HCT116 (cell line): Measurements from ENCODE around the gene PAIP1. TPM values are rescaled to one million over a fixed set of nuclear protein-coding genes. Genes with fewer than 3 reads are reported as not detected.

Experiments used
- ATAC-seq: fragments of 200-7000 bp; cut with Tn5 transposase; 2 replicates; pipeline ENCODE4 v1.9.1; 2020; ENCODE audit warnings: mild to moderate bottlenecking, moderate library complexity
- BruUV-seq: library from RNA; stranded (reverse); fragments of 400-500 nt; replicated peaks from 2 replicates; lab custom pipeline; 2021; lab: Mats Ljungman, UMichigan
- CTCF ChIA-PET: fragments of 300-600 bp; sonication (Branson Sonifier 250); formaldehyde crosslinking; loops from one replicate; lab custom pipeline; 2021; ENCODE audit warnings: antibody characterized with exemption; lab: Charles Lee
- POLR2A ChIA-PET: fragments of 300-600, 350-600 bp; sonication (Branson Sonifier 250); formaldehyde crosslinking; loops from one replicate; lab custom pipeline; 2021; ENCODE audit warnings: antibody characterized with exemption; lab: Charles Lee
- RAD21 ChIA-PET, 2 experiments: fragments of 300-600 bp; sonication (Branson Sonifier 250); formaldehyde crosslinking; loops; one replicate each; lab custom pipeline; 2023; ENCODE audit warnings: low total read pairs in 2 of 2; ENCODE audit not compliant: uncharacterized antibody in 2 of 2, unreplicated experiment in 2 of 2, low non-redundant PET in 1 of 2; lab: Charles Lee
- DNase-seq: peaks from one replicate; pipeline ENCODE4 v3.0.0-alpha.2; 2010; ENCODE audit warnings: low read depth, low spot score
- H2AFZ ChIP-seq: fragments of 200-600 bp; shearing (Covaris generic), sonication (generic); 2 replicates; pipeline ENCODE4 v1.6.1; 2017; ENCODE audit warnings: low read depth, mixed run types, mixed read lengths, antibody characterized with exemption, low read length; ENCODE audit not compliant: poor library complexity, severe bottlenecking
- H3K27ac ChIP-seq: 2 replicates; pipeline ENCODE4 v1.5.1; 2012; ENCODE audit warnings: low read depth, low read length
- H3K27me3 ChIP-seq: fragments of 200-600 bp; sonication (generic); 2 replicates; pipeline ENCODE4 v1.6.1; 2016; ENCODE audit warnings: mixed run types, low read length, mixed read lengths; ENCODE audit not compliant: insufficient read depth
- H3K36me3 ChIP-seq, 2 experiments: fragments of 200-500 bp in 1 of 2; fragments of 200-600 bp in 1 of 2; sonication (Bioruptor generic) in 1 of 2; sonication (generic) in 1 of 2; 2 replicates each; pipeline versions ENCODE4 v1.5.1 to v1.6.1; 2014 to 2016; ENCODE audit warnings: low read length in 2 of 2, inconsistent platforms in 1 of 2, mixed read lengths in 1 of 2, mixed run types in 1 of 2; ENCODE audit not compliant: insufficient read depth in 2 of 2, control insufficient read depth in 1 of 2
- H3K4me1 ChIP-seq, 2 experiments: fragments of 200-600 bp in 1 of 2; sonication (generic) in 1 of 2; 2 replicates each; pipeline versions ENCODE4 v1.5.1 to v1.6.1; 2012 to 2017; ENCODE audit warnings: low read length in 2 of 2, inconsistent platforms in 1 of 2, mild to moderate bottlenecking in 1 of 2, mixed read lengths in 1 of 2, mixed run types in 1 of 2, moderate library complexity in 1 of 2; ENCODE audit not compliant: insufficient read depth in 2 of 2, control insufficient read depth in 1 of 2
- H3K4me2 ChIP-seq: fragments of 200-600 bp; sonication (generic); 2 replicates; pipeline ENCODE4 v1.6.1; 2017; ENCODE audit warnings: mixed run types, low read length, mixed read lengths
- H3K4me3 ChIP-seq, 2 experiments: fragments of 200-600 bp in 1 of 2; sonication (generic) in 1 of 2; replicated peaks in 1 of 2; 2 replicates each; pipeline ENCODE4 v1.5.1; 2011 to 2016; ENCODE audit warnings: low read length in 2 of 2, control low read depth in 1 of 2, low read depth in 1 of 2, mild to moderate bottlenecking in 1 of 2, mixed read lengths in 1 of 2, mixed run types in 1 of 2
- H3K79me2 ChIP-seq: fragments of 200-600 bp; sonication (generic); 2 replicates; pipeline ENCODE4 v1.6.1; 2017; ENCODE audit warnings: mild to moderate bottlenecking, mixed run types, low read length, moderate library complexity, mixed read lengths; ENCODE audit not compliant: insufficient read depth
- H3K9ac ChIP-seq: fragments of 200-600 bp; sonication (generic); 2 replicates; pipeline ENCODE4 v1.6.1; 2016; ENCODE audit warnings: low read length, mixed read lengths
- H3K9me2 ChIP-seq: fragments of 200-600 bp; sonication (generic), shearing (Covaris generic); 2 replicates; pipeline ENCODE4 v1.6.1; 2017; ENCODE audit warnings: mixed run types, mild to moderate bottlenecking, moderate library complexity; ENCODE audit not compliant: insufficient read depth
- H3K9me3 ChIP-seq, 2 experiments: fragments of 200-500 bp in 1 of 2; fragments of 200-600 bp in 1 of 2; sonication (Bioruptor generic) in 1 of 2; sonication (generic) in 1 of 2; 2 replicates each; pipeline ENCODE4 v1.6.1; 2014 to 2017; ENCODE audit warnings: low read length in 2 of 2, mixed read lengths in 2 of 2, inconsistent platforms in 1 of 2, low read depth in 1 of 2, mild to moderate bottlenecking in 1 of 2, mixed run types in 1 of 2, moderate library complexity in 1 of 2; ENCODE audit not compliant: control insufficient read depth in 1 of 2, insufficient read depth in 1 of 2
- H4K20me1 ChIP-seq: fragments of 200-600 bp; sonication (generic), shearing (Covaris generic); 2 replicates; pipeline ENCODE4 v1.6.1; 2017; ENCODE audit warnings: mixed run types, mild to moderate bottlenecking, moderate library complexity; ENCODE audit not compliant: insufficient read depth
- ATF3 ChIP-seq: IDR thresholded peaks from 2 replicates; pipeline ENCODE4 v1.6.1; 2012
- CBX3 ChIP-seq: IDR thresholded peaks from 2 replicates; pipeline ENCODE4 v1.6.1; 2012; ENCODE audit warnings: low read depth
- CEBPB ChIP-seq: IDR thresholded peaks from 2 replicates; pipeline ENCODE4 v1.6.1; 2012; ENCODE audit warnings: low read depth
- CTCF ChIP-seq, 3 experiments: fragments of 200-600 bp in 1 of 3; sonication (generic) in 1 of 3; IDR thresholded peaks in 2 of 3; conservative IDR thresholded peaks in 1 of 3; 2 replicates each; pipeline ENCODE4 v1.5.1; 2012 to 2017; ENCODE audit warnings: low read depth in 2 of 3, low read length in 2 of 3, antibody characterized with exemption in 1 of 3, borderline replicate concordance in 1 of 3, control low read depth in 1 of 3, mild to moderate bottlenecking in 1 of 3, mixed read lengths in 1 of 3, mixed run types in 1 of 3, moderate library complexity in 1 of 3; ENCODE audit not compliant: insufficient read depth in 1 of 3
- EGR1 ChIP-seq: IDR thresholded peaks from 2 replicates; pipeline ENCODE4 v1.6.1; 2012; ENCODE audit warnings: low read depth
- ELF1 ChIP-seq: IDR thresholded peaks from 2 replicates; pipeline ENCODE4 v1.6.1; 2012; ENCODE audit warnings: low read depth, borderline replicate concordance
- EZH2 ChIP-seq: fragments of 200-600 bp; sonication (generic); IDR thresholded peaks from 2 replicates; pipeline ENCODE4 v1.6.1; 2017; ENCODE audit warnings: antibody characterized with exemption, mixed run types
- EZH2phosphoT487 ChIP-seq: fragments of 200-600 bp; IDR thresholded peaks from 2 replicates; pipeline ENCODE4 v1.6.1; 2018; ENCODE audit warnings: antibody characterized with exemption, borderline replicate concordance
- FOSL1 ChIP-seq: IDR thresholded peaks from 2 replicates; pipeline ENCODE4 v1.6.1; 2012; ENCODE audit warnings: low read depth
- JUND ChIP-seq: IDR thresholded peaks from 2 replicates; pipeline ENCODE4 v1.6.1; 2012
- POLR2A ChIP-seq: IDR thresholded peaks from 2 replicates; pipeline ENCODE4 v1.7.0; 2011; ENCODE audit warnings: borderline replicate concordance; ENCODE audit not compliant: insufficient read depth, insufficient read length; ENCODE audit errors: extremely low read depth
- POLR2AphosphoS5 ChIP-seq: IDR thresholded peaks from 2 replicates; pipeline ENCODE4 v1.6.1; 2011; ENCODE audit warnings: mild to moderate bottlenecking, low read depth, low read length, moderate library complexity
- RAD21 ChIP-seq: IDR thresholded peaks from 2 replicates; pipeline ENCODE4 v1.6.1; 2012; ENCODE audit warnings: low read depth, mild to moderate bottlenecking
- REST ChIP-seq: IDR thresholded peaks from 2 replicates; pipeline ENCODE4 v1.6.1; 2012; ENCODE audit warnings: low read depth
- SIN3A ChIP-seq: IDR thresholded peaks from 2 replicates; pipeline ENCODE4 v1.6.1; 2012; ENCODE audit warnings: low read depth
- SP1 ChIP-seq: IDR thresholded peaks from 2 replicates; pipeline ENCODE4 v1.6.1; 2012; ENCODE audit warnings: low read depth
- SRF ChIP-seq: IDR thresholded peaks from 2 replicates; pipeline ENCODE4 v1.6.1; 2012; ENCODE audit warnings: low read depth
- YY1 ChIP-seq: IDR thresholded peaks from 2 replicates; pipeline ENCODE4 v1.6.1; 2011; ENCODE audit warnings: low read length, low read depth, moderate library complexity, mild to moderate bottlenecking; ENCODE audit not compliant: insufficient replicate concordance; ENCODE audit errors: extremely low read depth
- ZFX ChIP-seq: fragments of 450-650 bp; IDR thresholded peaks from 2 replicates; pipeline ENCODE4 v1.6.1; 2017
- ZNF274 ChIP-seq: fragments of 200-500 bp; sonication (Bioruptor generic); IDR thresholded peaks from 2 replicates; pipeline ENCODE4 v1.6.1; 2014; ENCODE audit warnings: mild to moderate bottlenecking, low read depth, low read length, inconsistent platforms
- intact Hi-C: fragments of 100-400 bp; cut with micrococcal nuclease; formaldehyde crosslinking; loops from 2 replicates; pipeline ENCODE4 v1.10.0; 2022
- total RNA-seq: library from RNA; stranded (reverse); gene quantifications from one replicate; pipeline ENCODE4 v1.2.1, GENCODE V29; 2021; ENCODE audit not compliant: unreplicated experiment

PAIP1 gene
- total RNA-seq, 1 experiment from 2014 or later = 83.8 TPM

- CTCF ChIA-PET = interaction anchor here (1.0 to 2.2 kb wide), 4 partner anchors 12 to 364 kb away, joined by 3 to 9 read pairs (median 4); partner anchors contain the start of gene ZNF131
- H3K27me3 ChIP-seq = no peaks in the 10 kb centered on the region
- H3K4me3 ChIP-seq = no peak overlapping the region
- H3K9me3 ChIP-seq = no peaks in the 10 kb centered on the region
- POLR2A ChIA-PET = interaction anchor here (1.3 kb wide), 1 partner anchor 12 kb away, joined by 3 read pairs; no protein-coding TSS in a partner anchor
- H3K9me2 ChIP-seq = no peaks in the 10 kb centered on the region
- H3K4me1 ChIP-seq = peaks cover 2 to 16% of the 10 kb centered on the region in 2 experiments; a peak in 2 of 4 replicates
- no peak overlapping the region; the same call in 1 of the 2 replicates for H3K4me2 ChIP-seq
- DNase-seq = no peak
- peaks cover 5 to 7% of the 10 kb centered on the region in 2 experiments; a peak in 1 of 4 replicates for H3K36me3 ChIP-seq
- no peak overlapping the region for H3K27ac ChIP-seq
- peaks cover 26% of the 10 kb centered on the region for H3K79me2 ChIP-seq
- no peaks in the 10 kb centered on the region for H4K20me1 ChIP-seq
- RAD21 ChIA-PET = interaction anchor here in 1 of 2 experiments (0.7 kb wide), 1 partner anchor 56 kb away, joined by 4 read pairs; no protein-coding TSS in a partner anchor
- intact Hi-C loops = loop anchor here (10.0 kb wide), 1 partner anchor 261 kb away; no protein-coding TSS in a partner anchor
- TF ChIP-seq JUND (no peak), CBX3 (no peak), CEBPB (no peak), RAD21 (no peak), ZFX (no peak), FOSL1 (no peak), REST (no peak), EZH2 (no peak), CTCF (IDR thresholded peaks at IDR 0.05 in 2 of 3, conservative IDR thresholded peaks at IDR 0.05 in 1 of 3; ENCODE audit: borderline replicate concordance in 1 of 3, insufficient read depth in 1 of 3, low read depth in 2 of 3, low read length in 2 of 3) (no peak), POLR2A (no peak), ELF1 (no peak), YY1 (no peak), SP1 (no peak), SIN3A (no peak), SRF (no peak), EZH2phosphoT487 (no peak), POLR2AphosphoS5 (no peak), ZNF274 (no peak), ATF3 (no peak), EGR1 (no peak)
- TF ChIP-seq, all 23 proteins: peak for 0
- no peak overlapping the region for H3K9ac ChIP-seq
- H2AFZ ChIP-seq = no peak overlapping the region
- no peak for ATAC-seq
- BruUV-seq = no TSS peak
Measured at GRCh38 chr5:43485406-43485805, 71.5 kb downstream of the PAIP1 start.
